ENCODE measurements around the gene RXFP2. TPM values are rescaled to one million over a fixed set of nuclear protein-coding genes. Genes with fewer than 3 reads are reported as not detected.

Gene RXFP2
- polyA plus RNA-seq, 1 of the 3 experiments (the other 2 are of a cell fraction), result not detected

DNA sequence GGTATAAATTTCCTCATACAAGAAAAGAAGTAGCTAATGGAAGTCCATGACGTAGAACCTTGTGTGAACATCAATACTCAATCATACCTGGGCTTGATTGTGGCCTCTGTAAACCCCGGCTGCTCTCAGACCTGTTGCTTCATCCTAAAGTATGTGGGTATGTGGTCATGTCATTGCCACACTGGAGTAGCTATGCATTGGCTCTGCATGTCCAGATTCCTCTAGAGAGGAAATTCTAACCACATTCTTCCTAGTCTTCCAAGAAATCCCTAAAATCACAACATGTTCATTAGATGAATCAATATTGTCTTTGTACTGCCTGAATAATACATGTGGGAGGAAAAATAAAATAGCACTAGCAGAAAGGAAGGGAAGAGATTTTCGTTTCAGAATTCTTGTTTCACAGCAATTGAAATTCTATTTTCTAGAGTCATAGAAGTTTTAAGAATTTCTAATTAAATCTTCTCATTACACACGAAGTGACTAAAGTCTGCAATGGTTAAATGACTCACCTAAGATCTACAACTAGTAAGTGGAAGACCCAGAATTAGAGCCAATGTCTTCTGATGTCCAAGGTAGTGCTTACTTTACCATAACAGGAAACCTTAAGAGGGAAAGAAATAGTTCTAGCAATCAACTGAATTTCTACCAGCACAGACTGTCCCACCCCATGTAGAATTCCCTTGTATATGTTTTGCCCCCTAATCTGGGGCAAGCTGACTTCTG is 28.0 kb downstream of the RXFP2 start (continued):
- TF ChIP-seq JUND (IDR thresholded peaks at IDR 0.05) (peak; percentile 22; the same call in 1 of the 2 replicates), MXI1 (IDR thresholded peaks at IDR 0.05; ENCODE audit: low read depth, low read length) (no peak), TCF12 (IDR thresholded peaks at IDR 0.05) (peak; percentile 31; the same call in 1 of the 2 replicates), EP300 (IDR thresholded peaks at IDR 0.05; ENCODE audit: borderline replicate concordance in 1 of 2, low read depth in 1 of 2, low read length in 1 of 2) (peak in 1 of 2 experiments; percentile 17; a peak in 1 of 4 replicates), CTCF (IDR thresholded peaks at IDR 0.05) (no peak), NFIC (IDR thresholded peaks at IDR 0.05; ENCODE audit: borderline replicate concordance) (peak; percentile 36), ZBTB33 (IDR thresholded peaks at IDR 0.05; ENCODE audit: borderline replicate concordance, low read depth) (no peak)

DNA sequence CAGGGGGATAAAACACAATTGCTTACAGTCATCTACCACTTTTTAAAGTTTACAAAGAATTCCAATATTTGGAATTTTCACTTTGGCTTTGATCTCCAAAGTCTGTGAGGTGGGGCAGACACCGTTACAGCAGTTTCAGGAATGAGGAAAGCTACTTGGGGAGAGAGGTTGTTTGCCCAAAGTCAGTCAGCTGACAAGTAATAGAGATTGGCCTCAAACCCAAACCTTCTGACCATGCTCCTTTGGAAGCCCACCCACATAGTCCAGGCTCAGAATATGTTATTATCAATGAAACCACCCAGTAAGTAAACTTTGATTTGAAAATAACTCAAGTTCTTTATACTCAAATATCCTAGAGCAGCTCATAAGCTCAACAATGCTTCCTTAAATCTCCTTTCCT is 29.0 kb downstream of the RXFP2 start:
- Histone ChIP-seq H3K4me3 (ENCODE audit: low read depth in 2 of 2, low read length in 1 of 2) (no peak overlapping the region), H3K4me1 (ENCODE audit: control insufficient read depth in 1 of 2, insufficient read depth in 2 of 2, low read depth in 1 of 2, low read length in 1 of 2) (peaks cover 0 to 36% of the 10 kb centered on the region in 2 experiments; a peak in 2 of 4 replicates), H3K79me2 (ENCODE audit: insufficient read depth) (no peaks in the 10 kb centered on the region), H3K9ac (peak overlapping the region; percentile 41; the same call in 1 of the 2 replicates), H3F3A (replicated peaks; ENCODE audit: insufficient read depth) (peaks cover 49% of the 10 kb centered on the region), H4K20me1 (ENCODE audit: insufficient read depth) (no peaks in the 10 kb centered on the region), H3K9me3 (no peaks in the 10 kb centered on the region), H3K9me2 (no peaks in the 10 kb centered on the region), H3K27ac (ENCODE audit: low read depth in 2 of 2, low read length in 1 of 2) (peak overlapping the region in 1 of 2 experiments; percentile 81; a peak in 2 of 4 replicates), H3K27me3 (ENCODE audit: insufficient read depth) (no peaks in the 10 kb centered on the region), H3K4me2 (no peak overlapping the region), H3K36me3 (replicated peaks in 1 of 2; ENCODE audit: control insufficient read depth in 1 of 2, insufficient read depth in 2 of 2, low read length in 1 of 2) (no peaks in the 10 kb centered on the region), H2AFZ (ENCODE audit: low read depth) (no peak overlapping the region)
- TF ChIP-seq RCOR1 (IDR thresholded peaks at IDR 0.05; ENCODE audit: low read length) (no peak), TEAD4 (IDR thresholded peaks at IDR 0.05; ENCODE audit: borderline replicate concordance, insufficient read depth) (no peak), TAF1 (IDR thresholded peaks at IDR 0.05; ENCODE audit: borderline replicate concordance, low read depth, low read length) (no peak), RFX5 (IDR thresholded peaks at IDR 0.05; ENCODE audit: low read length) (no peak), ELF1 (IDR thresholded peaks at IDR 0.05) (no peak), SMC3 (IDR thresholded peaks at IDR 0.05; ENCODE audit: low read depth, low read length) (no peak), FOXM1 (IDR thresholded peaks at IDR 0.05; ENCODE audit: low read depth) (no peak), FOSL2 (IDR thresholded peaks at IDR 0.05; ENCODE audit: borderline replicate concordance, low read depth) (no peak), POLR2AphosphoS5 (IDR thresholded peaks at IDR 0.05; ENCODE audit: low read depth, low read length) (no peak), RXRA (IDR thresholded peaks at IDR 0.05; ENCODE audit: borderline replicate concordance, low read depth) (no peak), YY1 (IDR thresholded peaks at IDR 0.05; ENCODE audit: low read depth) (no peak), ZBTB33 (IDR thresholded peaks at IDR 0.05; ENCODE audit: borderline replicate concordance, low read depth) (no peak), GATA2 (CRISPR knock-in tag; IDR thresholded peaks at IDR 0.05) (no peak), JUND (IDR thresholded peaks at IDR 0.05) (no peak), SIN3A (IDR thresholded peaks at IDR 0.05; ENCODE audit: borderline replicate concordance, low read depth, low read length) (no peak), RAD21 (IDR thresholded peaks at IDR 0.05; ENCODE audit: low read length) (no peak), MEF2A (IDR thresholded peaks at IDR 0.05; ENCODE audit: borderline replicate concordance, low read depth) (no peak), CHD2 (IDR thresholded peaks at IDR 0.05; ENCODE audit: low read length, partially characterized antibody) (no peak)
- TF ChIP-seq, protein P1, sequence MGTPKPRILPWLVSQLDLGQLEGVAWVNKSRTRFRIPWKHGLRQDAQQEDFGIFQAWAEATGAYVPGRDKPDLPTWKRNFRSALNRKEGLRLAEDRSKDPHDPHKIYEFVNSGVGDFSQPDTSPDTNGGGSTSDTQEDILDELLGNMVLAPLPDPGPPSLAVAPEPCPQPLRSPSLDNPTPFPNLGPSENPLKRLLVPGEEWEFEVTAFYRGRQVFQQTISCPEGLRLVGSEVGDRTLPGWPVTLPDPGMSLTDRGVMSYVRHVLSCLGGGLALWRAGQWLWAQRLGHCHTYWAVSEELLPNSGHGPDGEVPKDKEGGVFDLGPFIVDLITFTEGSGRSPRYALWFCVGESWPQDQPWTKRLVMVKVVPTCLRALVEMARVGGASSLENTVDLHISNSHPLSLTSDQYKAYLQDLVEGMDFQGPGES (IDR thresholded peaks at IDR 0.05; ENCODE audit: low read depth, low read length), result no peak
- TF ChIP-seq, protein P2, sequence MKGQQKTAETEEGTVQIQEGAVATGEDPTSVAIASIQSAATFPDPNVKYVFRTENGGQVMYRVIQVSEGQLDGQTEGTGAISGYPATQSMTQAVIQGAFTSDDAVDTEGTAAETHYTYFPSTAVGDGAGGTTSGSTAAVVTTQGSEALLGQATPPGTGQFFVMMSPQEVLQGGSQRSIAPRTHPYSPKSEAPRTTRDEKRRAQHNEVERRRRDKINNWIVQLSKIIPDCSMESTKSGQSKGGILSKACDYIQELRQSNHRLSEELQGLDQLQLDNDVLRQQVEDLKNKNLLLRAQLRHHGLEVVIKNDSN (IDR thresholded peaks at IDR 0.05; ENCODE audit: borderline replicate concordance, low read depth), result no peak
- no peak for DNase-seq
- WGBS (ENCODE audit: low lambda C conversion rate), result 81% methylated on average over 1 of the region's 1 CpG
- CTCF ChIA-PET, result interaction anchor here (1.4 kb wide), 1 partner anchor 337 kb away, joined by 3 read pairs; no protein-coding TSS in a partner anchor
- POLR2A ChIA-PET, result no interaction called here

Measured in SK-N-SH (cell line).